Lung (tissue), 12 donors: Measurements from ENCODE around the gene SUSD1. TPM values are rescaled to one million over a fixed set of nuclear protein-coding genes. Genes with fewer than 3 reads are reported as not detected.

ENCODE experiments used
- ATAC-seq: fragments of 200-7000 bp; cut with Tn5 transposase; one replicate; pipeline ENCODE4 v1.9.1; 2020; ENCODE audit warnings: moderate number of reproducible peaks; ENCODE audit not compliant: insufficient read depth, low FRiP score
- DNase-seq, 3 donors: peaks; one replicate each; pipeline ENCODE4 v3.0.0-alpha.2; 2013 to 2017
- H3K27ac ChIP-seq, 2 donors: one replicate each; pipeline ENCODE4 v1.5.1; 2013; ENCODE audit warnings: mild to moderate bottlenecking in 2 of 2, moderate library complexity in 2 of 2, control low read depth in 1 of 2, inconsistent platforms in 1 of 2, low read depth in 1 of 2, low read length in 1 of 2
- H3K27me3 ChIP-seq, 3 donors: one replicate each; pipeline ENCODE4 v1.5.1; 2013; ENCODE audit warnings: low read length in 2 of 3; ENCODE audit not compliant: control insufficient read depth in 3 of 3, insufficient read depth in 3 of 3
- H3K36me3 ChIP-seq, 4 donors: one replicate each; pipeline ENCODE4 v1.5.1; 2013; ENCODE audit warnings: low read length in 4 of 4, mild to moderate bottlenecking in 1 of 4, moderate library complexity in 1 of 4; ENCODE audit not compliant: control insufficient read depth in 4 of 4, insufficient read depth in 4 of 4
- H3K4me1 ChIP-seq, 5 donors: one replicate each; pipeline ENCODE4 v1.5.1; 2013; ENCODE audit warnings: low read length in 5 of 5, mild to moderate bottlenecking in 2 of 5, moderate library complexity in 1 of 5; ENCODE audit not compliant: control insufficient read depth in 5 of 5, insufficient read depth in 5 of 5
- H3K4me3 ChIP-seq: one replicate; pipeline ENCODE4 v1.5.1; 2013; ENCODE audit warnings: mild to moderate bottlenecking, control low read depth, moderate library complexity
- H3K9ac ChIP-seq, 2 donors: one replicate each; pipeline ENCODE4 v1.5.1; 2013; ENCODE audit warnings: low read length in 2 of 2, control low read depth in 1 of 2; ENCODE audit not compliant: insufficient read depth in 1 of 2
- H3K9me3 ChIP-seq, 4 donors: one replicate each; pipeline ENCODE4 v1.5.1; 2013; ENCODE audit warnings: low read length in 3 of 4, mild to moderate bottlenecking in 1 of 4, moderate library complexity in 1 of 4; ENCODE audit not compliant: control insufficient read depth in 4 of 4, insufficient read depth in 3 of 4
- WGBS, 2 donors: extraction: QIAGEN DNeasy Blood & Tissue Kit; methylation state at CpG; one replicate each; pipeline ENCODE4 v1.1.7; 2013; 5-methylcytosine and 5-hydroxymethylcytosine counted together
- polyA plus RNA-seq, 2 donors: library from polyadenylated mRNA; stranded (reverse); fragments of 200-250 nt; gene quantifications; one replicate each; pipeline ENCODE4 v1.2.1, GENCODE V29; 2013
- total RNA-seq, 2 donors: library from RNA; depleted of rRNA in 1 of 2; stranded (reverse); fragments of >200 nt in 1 of 2; gene quantifications; one replicate each; pipeline ENCODE4 v1.2.1, GENCODE V29; 2014 to 2021
- TF ChIP-seq, protein P1 (sequence below): IDR thresholded peaks from 2 replicates; pipeline ENCODE4 v1.5.1; 2012; ENCODE audit warnings: mild to moderate bottlenecking; ENCODE audit errors: control extremely low read depth, extremely low read depth
- donor health status: control.
- donor health status: control.
- donor health status: Bipolar disorder and iron deficiency.
- donor health status: healthy.
- donor health status: DM: yes; HTN: yes; CAD: no.

Gene SUSD1
- total and polyA plus RNA-seq, 4 donors = 4.4 to 26.6 (median 21.1) TPM

DNA sequence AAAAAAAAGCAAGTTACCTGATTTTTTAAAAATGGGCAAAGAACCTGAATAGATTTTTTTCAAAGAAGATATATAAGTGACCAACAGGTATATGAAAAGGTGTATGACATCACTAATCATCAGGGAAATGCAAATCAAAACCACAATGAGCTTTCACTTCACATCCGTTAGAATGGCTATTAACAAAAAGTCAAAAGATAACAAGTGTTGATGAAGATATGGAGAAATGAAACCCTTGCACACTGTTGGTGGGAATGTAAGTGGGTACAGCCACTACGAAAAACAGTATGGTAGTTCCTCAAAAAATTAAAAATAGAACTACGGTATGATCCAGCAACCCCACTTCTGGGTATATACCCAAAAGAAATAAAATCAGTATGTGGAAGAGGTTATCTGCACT lies 143.7 kb downstream of the SUSD1 start:
- Histone ChIP-seq H3K9me3 (no peaks in the 10 kb centered on the region), H3K9ac (no peak overlapping the region), H3K27me3 (no peaks in the 10 kb centered on the region), H3K27ac (no peak overlapping the region), H3K4me3 (no peak overlapping the region), H3K36me3 (no peaks in the 10 kb centered on the region), H3K4me1 (peaks cover 0 to 3% (median 0%) of the 10 kb centered on the region in 5 donors)
- WGBS, 2 donors = 56 to 61% methylated on average over 3 of the region's 3 CpGs
- TF ChIP-seq, protein P1, sequence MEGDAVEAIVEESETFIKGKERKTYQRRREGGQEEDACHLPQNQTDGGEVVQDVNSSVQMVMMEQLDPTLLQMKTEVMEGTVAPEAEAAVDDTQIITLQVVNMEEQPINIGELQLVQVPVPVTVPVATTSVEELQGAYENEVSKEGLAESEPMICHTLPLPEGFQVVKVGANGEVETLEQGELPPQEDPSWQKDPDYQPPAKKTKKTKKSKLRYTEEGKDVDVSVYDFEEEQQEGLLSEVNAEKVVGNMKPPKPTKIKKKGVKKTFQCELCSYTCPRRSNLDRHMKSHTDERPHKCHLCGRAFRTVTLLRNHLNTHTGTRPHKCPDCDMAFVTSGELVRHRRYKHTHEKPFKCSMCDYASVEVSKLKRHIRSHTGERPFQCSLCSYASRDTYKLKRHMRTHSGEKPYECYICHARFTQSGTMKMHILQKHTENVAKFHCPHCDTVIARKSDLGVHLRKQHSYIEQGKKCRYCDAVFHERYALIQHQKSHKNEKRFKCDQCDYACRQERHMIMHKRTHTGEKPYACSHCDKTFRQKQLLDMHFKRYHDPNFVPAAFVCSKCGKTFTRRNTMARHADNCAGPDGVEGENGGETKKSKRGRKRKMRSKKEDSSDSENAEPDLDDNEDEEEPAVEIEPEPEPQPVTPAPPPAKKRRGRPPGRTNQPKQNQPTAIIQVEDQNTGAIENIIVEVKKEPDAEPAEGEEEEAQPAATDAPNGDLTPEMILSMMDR = no peak
- DNase-seq (no peak), ATAC-seq (no peak)

DNA sequence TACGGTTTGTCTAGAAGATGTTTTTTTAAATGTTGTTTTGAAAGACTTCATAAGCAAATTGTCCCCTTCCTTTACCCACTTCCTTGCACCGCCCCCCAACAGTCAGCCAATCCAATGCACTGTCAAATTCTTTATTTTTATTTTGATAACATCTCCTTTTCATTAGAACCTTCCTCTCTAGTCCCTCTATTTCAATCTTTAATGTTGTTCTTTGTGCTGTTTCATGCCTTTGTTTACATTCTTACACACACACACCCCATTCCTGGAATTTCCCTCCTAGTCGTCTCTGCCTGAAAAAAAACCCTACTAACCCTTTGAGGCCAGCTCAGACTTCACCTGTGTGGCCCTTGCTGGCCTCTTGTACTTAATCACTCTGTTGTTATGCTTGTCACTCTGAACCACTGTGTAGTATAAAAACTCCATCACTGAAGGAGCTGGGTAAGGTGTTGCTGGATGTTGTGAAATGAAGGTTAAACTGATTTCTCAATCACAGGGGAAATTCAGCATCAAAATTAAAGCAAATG lies 145.1 kb downstream of the SUSD1 start:
- WGBS, 2 donors = 36 to 44% methylated on average over 3 of the region's 3 CpGs
- peak overlapping the region in 1 of 2 donors; percentile 33 for H3K27ac ChIP-seq
- no peaks in the 10 kb centered on the region for H3K36me3 ChIP-seq
- H3K4me3 ChIP-seq = no peak overlapping the region
- TF ChIP-seq, protein P1 = no peak
- no peak overlapping the region for H3K9ac ChIP-seq
- peaks cover 0 to 3% (median 0%) of the 10 kb centered on the region in 5 donors for H3K4me1 ChIP-seq
- ATAC-seq = peak; percentile 78
- DNase-seq = no peak
- H3K9me3 ChIP-seq = no peaks in the 10 kb centered on the region
- no peaks in the 10 kb centered on the region for H3K27me3 ChIP-seq

DNA sequence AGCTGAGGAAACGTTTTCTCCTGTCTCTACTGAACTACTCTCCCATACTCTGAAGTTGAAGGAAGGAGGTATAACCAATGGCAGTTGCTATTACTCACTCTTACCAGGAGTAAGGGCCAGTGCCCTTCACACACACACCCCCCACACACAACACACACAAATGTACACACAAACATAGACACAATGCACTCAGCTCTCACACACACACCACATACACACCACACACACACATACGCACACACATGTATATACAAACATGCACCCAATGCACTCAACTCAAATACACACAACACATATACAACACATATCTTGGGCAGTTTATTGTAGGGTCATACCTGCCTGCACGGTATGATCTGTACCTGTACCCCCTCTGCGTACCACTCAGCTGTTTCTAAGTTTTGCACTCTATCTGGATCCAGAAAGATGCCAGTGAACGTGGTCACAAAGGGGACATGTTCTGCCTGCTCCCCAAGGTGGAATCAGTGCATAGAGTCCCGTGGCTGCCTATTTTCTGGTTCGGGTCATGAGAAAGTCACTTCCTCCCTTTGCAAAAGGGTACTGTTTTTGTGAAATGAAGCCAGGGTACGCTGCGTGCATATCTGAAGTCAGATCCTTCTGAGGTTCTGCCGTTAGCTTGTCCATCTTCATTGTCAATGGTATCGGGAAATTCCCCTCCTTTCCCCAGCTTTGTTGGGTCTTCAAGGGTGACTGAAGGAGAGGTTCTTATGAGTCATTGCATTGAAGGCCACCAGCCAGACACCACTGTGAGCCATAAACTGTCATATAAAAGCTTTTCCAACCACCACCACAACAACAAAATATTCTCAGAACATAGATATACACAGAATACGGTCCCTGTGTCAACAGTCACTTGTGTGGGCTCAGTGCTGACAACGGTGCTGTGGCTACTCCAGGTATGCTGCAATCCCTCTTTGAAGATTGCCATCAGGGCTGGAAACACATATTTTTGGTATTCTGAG lies 146.6 kb downstream of the SUSD1 start:
- no peak for DNase-seq
- no peak overlapping the region for H3K27ac ChIP-seq
- ATAC-seq = no peak
- WGBS, 2 donors = 79 to 86% methylated on average over 13 of the region's 13 CpGs
- H3K27me3 ChIP-seq = no peaks in the 10 kb centered on the region
- H3K36me3 ChIP-seq = no peaks in the 10 kb centered on the region
- no peak overlapping the region for H3K9ac ChIP-seq
- peaks cover 0 to 1% (median 0%) of the 10 kb centered on the region in 5 donors for H3K4me1 ChIP-seq
- H3K9me3 ChIP-seq = no peaks in the 10 kb centered on the region
- TF ChIP-seq, protein P1 = no peak
- no peak overlapping the region for H3K4me3 ChIP-seq
